Hematopoietic multipotent progenitor cell treated with erythropoietin and hydrocortisone succinate and interleukin-3 and kit ligand, for 8 days (in vitro differentiated cells): ENCODE data around the gene TRIM38.

ENCODE experiments used
- DNase-seq: peaks from one replicate; pipeline ENCODE4 v3.0.0-alpha.2; 2015

TRIM38 gene

GRCh38 chr6:26028746-26029569 is 66.4 kb downstream of the TRIM38 start:
- peak; percentile 53 for DNase-seq

GRCh38 chr6:26029570-26029856 is 66.9 kb downstream of the TRIM38 start:
- DNase-seq: peak; percentile 50

DNA sequence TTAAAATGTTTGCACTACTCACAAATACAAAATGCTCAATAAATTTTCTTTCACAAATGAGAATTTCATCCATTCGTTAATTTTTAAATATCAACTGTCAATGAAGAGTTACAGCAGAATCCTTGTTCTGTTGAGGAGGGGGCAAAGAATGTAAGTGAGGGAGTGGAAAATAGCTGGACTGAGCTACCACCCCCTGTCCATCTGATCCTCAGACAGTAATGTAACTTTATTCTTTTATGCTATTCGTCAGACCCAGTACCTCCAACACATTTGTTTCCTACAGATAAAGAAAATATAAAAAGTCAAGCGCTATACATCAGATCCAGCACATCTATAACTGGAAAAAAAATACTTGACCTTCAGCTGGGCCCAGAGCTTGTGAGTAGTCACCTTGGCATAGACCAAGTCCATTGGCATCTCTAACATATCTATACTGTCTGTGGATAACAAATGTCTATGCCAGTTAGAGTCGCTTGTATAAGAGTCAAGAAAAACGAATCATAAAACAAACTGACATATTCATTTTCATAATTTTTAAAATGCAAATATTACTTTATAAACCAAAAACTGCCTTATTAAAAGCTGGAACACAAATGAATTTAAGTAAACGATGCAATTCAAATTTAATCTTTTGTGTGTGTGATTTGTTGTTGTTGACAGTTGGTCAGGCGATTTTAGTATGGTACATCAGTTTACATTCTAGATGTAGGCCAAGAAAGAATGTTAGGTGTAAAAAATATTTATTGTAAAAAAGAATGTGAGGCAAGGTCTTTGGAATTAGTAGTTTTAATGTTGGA is 67.5 kb downstream of the TRIM38 start:
- DNase-seq: peak; percentile 78

- DNase-seq: peak; percentile 80
Observed at GRCh38 chr6:26030716-26031115, 68.1 kb downstream of the TRIM38 start.

GRCh38 chr6:26031151-26031594 is 68.6 kb downstream of the TRIM38 start:
- peak; percentile 89 for DNase-seq

GRCh38 chr6:26031595-26032339 is 69.2 kb downstream of the TRIM38 start:
- DNase-seq: peak; percentile 100

DNA sequence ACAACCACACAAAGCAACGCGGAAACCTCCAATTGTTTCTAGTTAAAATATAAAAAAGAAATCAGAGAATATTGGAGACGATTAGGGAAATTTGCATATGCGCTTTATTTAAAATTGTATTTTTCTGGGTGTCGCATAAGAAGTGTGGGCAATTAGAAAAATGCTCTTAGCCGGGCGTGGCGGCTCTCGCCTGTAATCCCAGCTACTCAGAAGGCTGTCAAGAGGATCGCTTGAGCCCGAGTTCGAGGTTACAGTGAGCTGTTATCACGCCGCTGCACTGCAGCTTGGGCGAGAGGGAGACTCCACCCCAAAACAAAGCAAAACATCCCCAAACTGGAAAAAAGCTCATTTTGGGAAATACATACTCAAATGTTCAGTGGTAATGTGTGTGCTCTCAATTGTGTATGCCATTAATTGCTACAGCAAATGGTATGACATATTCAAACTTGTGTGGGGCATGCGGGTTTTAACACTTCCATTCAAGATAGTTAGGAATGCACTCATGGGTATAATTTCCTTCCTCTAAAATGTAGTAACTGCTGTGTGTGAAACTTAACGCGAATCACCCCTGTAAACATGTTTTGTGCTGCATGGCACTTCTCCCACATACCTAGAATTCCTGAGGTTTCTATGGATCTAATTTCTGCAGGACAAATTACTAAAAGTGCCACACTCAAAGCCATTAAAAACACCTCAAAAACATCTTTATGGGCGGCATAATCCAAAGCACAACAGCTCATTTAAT is 69.9 kb downstream of the TRIM38 start:
- peak; percentile 90 for DNase-seq

DNA sequence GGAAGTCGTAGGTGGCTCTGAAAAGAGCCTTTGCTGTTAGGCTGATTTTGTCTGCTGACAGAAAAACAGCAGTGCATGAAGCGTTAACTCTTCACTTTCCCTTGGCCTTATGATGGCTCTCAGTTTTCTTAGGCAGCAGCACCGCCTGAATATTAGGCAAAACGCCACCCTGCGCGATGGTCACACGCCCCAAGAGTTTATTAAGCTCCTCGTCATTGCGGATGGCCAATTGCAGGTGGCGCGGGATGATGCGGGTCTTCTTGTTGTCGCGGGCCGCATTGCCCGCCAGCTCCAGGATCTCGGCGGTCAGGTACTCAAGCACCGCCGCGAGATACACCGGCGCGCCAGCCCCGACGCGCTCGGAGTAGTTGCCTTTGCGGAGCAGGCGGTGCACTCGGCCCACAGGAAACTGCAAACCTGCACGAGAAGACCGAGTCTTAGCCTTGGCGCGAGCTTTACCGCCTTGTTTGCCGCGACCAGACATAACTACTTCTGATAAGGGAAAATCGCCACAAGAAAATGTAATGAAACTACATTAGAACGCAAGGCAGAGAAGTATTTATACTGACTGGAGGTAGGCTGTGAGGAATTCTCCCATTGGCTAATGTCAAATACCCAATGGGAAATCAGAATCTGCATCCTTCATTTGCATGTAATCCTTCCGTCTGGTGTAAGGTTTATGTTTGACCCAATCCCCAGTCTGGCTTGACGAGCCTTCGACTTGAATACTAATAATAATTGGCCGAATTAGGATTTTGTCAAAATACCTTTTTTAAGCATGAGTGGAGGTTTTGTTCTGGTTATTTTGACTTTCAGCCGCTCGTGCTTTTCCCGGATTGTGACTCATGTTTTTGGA is 70.7 kb downstream of the TRIM38 start:
- DNase-seq: peak; percentile 98

DNA sequence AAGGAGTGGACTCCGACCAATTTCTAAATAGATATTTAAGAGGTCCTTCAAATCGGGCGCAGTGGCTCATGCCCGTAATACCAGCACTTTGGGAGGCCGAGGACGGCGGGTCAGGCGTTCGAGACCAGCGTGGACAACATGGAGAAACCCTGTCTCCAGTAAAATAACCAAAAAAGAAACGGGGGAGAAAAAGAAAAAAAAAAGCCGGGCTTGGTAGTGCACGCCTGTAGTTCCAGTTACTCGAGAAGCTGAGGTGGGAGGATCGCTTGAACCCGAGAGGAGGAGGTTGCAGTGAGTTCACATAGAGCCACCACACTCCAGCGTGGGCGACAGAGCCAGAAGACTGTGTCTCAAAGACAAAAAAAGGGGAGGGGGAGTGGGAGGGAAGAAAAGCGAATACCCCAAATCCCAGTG is 71.3 kb downstream of the TRIM38 start:
- peak; percentile 78 for DNase-seq

GRCh38 chr6:26034905-26035304 is 72.3 kb downstream of the TRIM38 start:
- peak; percentile 53 for DNase-seq
